GM19025 (cell line): ENCODE measurements around the gene DNAJC15.
A peak's percentile ranks its signal among the peaks of the same experiment; 100 is the strongest.

Experiments used
- ATAC-seq: cut with Tn5 transposase; IDR thresholded peaks from one replicate; pipeline ENCODE4 v1.9.1; 2021; ENCODE audit warnings: mild to moderate bottlenecking, low read depth, moderate library complexity; ENCODE audit not compliant: unreplicated experiment

The DNAJC15 gene

DNA sequence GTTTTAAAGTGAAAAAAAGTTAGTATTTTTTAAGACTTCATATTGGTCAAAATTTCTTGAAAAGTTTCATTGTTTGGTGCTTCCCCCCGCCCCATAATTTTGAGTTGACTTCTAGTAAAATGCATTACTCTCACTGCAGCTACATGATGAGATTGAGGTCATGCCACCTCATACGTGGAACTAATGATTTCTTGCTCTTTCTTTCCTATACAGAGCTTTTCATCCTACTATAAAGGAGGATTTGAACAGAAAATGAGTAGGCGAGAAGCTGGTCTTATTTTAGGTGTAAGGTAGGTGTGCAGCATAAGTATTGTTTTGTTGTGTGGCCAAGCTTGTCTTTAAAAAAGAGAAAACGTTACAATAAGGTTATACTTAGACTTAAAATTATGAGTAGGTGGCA lies 55.0 kb downstream of the DNAJC15 start:
- no peak for ATAC-seq

DNA sequence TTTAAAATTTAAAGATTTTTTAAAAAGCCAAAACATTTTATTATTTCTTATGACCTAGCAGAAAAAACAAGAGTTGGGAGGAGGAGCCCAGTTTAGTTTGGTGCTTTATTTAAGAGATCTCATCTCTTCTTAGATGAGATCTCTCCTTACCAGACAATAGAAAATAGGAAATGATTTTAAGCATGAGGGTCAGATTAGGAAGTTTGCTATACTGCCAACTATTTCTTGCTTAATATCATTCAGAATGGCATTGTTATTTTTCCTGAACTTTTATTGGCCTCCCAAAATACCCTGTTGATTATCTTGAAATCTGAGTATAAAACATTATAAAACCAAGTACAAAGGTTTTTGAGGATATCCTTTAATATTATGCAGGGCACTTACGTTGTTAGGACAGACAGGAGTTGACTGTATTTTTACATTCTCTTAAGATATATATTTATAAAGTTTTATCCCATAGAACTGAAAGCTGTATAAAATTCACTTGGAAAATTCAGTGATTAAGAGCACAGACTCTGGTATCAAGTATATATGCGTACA lies 56.1 kb downstream of the DNAJC15 start:
- ATAC-seq: no peak

DNA sequence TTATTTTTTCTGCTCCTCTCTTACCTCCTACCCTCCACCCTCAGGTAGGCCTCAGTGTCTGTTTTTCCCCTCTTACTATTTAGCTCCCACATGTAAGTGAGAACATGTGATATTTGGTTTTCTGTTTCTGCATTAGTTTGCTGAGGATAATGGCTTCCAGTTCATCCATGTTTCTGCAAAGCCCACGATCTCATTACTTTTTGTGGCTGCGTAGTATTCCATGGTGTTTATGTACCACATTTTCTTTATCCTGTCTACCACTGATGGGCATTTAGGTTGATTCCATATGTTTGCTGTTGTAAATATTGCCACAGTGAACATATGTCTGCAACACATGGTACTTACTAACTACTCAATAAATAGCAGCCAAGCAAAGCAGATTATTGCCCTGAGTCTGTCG lies 56.8 kb downstream of the DNAJC15 start:
- no peak for ATAC-seq

DNA sequence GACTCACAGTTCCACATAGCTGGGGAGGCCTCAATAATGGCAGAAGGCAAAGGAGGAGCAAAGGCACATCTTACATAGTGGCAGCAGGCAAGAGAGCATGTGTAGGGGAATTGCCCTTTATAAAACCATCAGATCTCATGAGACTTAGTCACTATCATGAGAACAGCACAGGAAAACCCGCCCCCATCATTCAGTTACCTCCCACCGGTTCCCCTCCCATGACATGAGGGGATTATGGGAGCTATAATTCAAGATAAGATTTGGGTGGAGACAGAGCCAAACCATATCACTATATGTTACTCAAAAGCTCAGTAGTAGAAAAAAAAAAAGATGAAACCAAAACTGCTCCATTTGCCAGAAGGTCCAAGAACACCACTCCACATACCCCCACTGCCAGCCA lies 58.5 kb downstream of the DNAJC15 start:
- no peak for ATAC-seq

DNA sequence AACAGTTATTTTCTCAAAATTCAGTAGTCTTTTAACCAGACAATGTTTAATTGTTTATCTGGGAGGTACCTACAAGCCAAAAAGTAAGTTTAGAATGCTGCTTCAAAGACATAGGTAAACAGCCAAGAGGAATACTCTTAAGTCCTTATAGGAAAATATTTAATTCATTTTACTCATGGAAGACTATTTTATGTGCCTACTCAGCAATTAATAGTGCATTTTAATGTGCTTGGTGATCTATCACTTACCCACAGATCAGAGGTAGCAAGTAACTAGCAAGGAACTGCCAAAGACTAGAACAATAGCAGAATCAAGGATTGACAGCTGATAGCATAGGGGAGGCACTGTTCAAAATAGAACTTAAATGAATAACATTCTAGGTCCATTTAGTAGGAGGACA lies 60.4 kb downstream of the DNAJC15 start:
- ATAC-seq: no peak

DNA sequence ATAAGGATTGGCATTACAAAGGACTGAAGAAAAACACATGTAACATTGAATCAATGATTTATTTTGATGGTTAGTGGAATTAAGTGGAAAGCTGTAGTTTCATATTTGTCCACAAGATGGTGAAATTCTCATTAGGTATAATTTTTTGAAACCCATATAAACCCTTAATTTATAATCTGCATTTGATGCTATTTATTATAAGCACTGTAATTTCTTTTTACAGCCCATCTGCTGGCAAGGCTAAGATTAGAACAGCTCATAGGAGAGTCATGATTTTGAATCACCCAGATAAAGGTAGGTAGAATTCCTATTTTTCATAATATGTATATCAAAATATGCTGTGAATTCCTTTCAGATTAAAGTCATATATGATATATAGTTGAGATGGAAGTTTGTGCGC lies 62.2 kb downstream of the DNAJC15 start:
- no peak for ATAC-seq

DNA sequence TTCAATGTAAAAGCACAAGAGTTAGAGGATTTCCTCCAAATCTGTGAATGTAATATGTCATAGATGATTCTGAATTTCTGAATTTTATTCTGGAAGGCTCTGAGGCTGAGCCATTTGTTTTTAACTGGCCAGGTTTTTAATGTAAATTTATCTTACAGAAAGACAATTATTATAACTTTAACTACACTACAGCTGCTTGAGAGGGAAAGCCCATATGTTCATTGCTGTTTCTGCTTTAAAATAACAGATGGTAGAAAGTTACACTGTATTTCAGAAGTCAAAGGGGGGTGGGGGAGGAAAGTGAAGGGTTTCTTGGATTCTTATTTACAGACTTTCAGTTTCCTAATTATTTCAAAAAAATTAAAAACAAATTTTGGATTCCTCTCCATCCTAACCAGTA lies 62.8 kb downstream of the DNAJC15 start:
- no peak for ATAC-seq

DNA sequence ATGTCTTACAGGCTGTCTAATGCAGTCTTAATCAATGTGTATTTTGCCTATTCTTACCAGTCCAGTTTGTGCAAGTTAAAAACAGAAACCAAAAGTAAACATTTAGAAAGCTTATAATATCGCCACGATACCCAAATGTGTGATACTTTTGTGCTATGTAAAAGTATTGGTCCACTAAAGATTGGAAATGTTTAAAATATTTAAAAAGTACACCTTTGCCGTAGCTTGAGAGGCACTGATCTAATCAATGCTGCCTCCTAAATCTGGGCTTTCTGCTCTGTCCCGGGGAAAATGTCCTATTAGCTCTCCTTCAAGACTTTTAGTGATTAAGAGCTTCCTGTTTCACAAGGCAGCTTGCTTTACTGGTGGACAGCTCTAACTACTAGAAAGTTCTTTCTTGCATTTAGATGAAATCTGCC lies 64.7 kb downstream of the DNAJC15 start:
- no peak for ATAC-seq

DNA sequence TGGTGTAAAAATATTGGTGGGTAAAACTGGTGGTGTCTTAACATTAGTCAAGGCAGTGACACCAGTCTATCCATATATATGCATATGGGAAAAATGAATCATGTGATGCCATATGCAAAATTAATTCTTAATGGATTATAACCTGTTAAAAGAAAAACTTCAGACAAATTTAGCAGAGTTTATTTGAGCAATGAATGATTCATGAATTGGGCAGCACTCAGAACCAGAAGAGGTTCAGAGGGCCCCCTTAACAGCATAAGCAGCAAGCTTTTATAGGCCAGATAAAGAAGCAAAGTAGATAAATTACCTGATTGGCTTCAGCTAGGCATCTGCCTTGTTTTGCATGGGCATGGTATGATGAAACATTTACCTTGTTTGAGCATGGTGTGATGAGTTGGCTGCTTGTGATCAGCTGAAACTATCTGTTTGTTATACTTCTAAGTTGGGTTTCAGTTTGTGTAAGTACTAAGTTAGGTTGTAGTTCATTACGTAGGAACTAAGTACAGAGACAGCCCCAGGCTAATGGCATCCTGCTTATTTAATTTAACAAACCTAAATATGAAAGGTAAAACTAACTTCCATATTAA lies 66.6 kb downstream of the DNAJC15 start:
- ATAC-seq: no peak

DNA sequence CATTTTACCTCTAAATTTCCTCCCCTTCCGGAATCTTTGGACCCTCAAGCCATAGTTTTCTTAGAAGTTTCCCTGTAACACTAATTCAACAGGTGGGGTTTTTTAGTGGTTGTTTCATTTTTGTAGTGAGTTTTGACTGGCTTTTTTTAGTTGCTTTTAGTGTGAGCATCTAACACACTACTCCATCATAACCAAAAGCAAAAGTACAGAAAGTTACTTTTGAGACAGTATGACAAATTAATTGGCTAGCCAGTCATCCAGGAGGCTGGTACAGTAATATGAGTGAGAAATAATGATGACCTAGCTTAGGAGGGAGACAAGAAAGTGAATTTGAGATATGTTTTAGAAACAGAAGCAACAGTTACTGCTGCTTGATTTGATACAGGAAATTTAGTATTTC lies 71.5 kb downstream of the DNAJC15 start:
- peak; percentile 91 for ATAC-seq

DNA sequence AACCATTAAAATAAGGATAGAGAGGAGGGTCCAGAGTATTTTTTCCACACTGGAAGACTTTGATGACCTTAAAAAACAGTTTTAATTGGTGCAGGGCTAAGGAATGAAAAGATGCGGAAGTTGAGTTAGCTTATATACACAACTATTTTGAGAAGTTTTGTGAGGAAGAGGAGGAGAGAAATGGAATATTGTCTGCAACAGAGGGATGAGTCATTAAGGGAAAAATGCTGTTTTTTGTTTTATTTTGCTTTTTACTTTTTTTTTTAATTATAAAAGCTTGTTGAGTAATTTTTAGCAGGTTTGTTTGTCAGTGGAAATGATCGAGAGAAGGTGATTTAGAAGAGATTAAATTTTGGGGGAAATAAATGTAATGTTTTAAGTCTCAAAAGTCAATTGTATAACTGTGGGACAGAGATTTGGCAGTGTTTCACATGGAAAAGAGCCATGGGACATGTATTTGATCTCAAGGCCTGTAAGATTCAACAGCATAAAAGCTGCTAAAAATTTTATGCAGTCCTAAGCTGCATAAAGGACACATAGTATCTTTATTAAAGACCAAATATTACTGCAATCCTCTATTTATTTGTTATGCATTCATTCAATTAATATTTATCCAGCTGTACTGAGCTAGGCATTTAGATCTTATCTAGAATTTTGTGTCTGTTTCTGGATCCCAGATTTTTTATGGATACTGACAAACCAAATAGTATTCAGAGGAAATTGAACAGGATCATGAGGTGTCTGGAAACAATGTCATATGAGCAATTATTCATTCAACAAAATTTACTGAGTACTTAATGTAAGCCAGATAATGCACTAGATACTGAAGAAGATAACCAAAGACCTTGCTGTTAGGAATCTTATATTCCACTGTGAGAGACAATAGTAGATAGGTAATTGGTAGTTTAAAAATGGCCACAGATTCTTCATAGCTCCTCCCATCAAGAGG lies 72.7 kb downstream of the DNAJC15 start:
- ATAC-seq: no peak

DNA sequence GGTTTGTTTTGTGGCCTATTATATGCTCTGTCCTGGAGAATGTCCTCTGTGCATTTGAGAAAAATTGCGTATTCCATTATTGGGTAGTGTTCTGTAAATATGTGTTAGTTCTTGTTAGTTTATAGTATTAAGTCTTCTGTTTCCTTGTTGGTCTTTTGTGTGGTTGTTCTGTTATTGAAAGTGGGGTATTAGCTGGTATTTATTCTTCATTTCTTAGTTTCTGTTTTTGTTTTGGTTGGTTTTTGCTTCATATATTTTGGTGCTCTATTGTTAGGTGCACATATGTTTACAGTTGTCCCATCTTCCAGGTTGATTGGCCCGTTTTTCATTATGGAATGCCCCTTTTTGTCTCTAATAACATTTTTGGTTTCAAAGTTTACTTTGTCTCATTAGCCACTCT lies 77.3 kb downstream of the DNAJC15 start:
- no peak for ATAC-seq

DNA sequence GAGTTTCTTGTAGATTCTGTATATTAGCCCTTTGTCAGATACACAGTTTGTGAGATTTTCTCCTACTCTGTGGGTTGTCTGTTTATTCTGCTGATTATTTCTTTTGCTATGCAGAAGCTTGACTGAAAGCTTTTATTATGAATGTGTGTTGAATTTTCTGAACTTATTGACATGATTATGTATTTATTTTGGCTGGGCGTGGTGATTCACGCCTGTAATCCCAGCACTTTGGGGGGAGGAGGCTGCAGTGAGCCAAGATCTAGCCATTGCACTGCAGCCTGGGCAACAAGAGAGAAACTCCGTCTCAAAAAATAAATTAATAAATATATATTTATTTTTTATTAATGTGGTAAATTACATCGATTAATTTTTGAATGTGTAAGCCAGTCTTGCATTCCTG lies 78.9 kb downstream of the DNAJC15 start:
- no peak for ATAC-seq

DNA sequence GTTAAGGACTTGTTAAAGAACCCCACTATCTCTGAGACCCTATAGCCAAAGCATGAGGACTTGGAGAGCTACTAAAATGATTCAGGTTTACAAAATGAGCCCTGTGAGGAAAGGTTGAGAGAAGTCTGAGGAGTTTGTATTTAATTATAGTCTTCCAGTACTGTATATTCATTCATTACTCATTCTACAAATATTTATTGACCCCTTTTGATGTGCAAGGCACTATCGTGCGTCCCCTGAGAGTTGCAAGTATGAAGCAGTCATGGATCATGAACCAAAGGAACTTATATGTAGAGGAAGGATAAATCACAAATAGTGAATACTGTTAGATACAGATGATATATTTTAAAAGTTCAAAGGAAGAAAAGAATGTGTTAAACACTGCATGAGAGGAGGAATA lies 84.4 kb downstream of the DNAJC15 start:
- ATAC-seq: no peak

DNA sequence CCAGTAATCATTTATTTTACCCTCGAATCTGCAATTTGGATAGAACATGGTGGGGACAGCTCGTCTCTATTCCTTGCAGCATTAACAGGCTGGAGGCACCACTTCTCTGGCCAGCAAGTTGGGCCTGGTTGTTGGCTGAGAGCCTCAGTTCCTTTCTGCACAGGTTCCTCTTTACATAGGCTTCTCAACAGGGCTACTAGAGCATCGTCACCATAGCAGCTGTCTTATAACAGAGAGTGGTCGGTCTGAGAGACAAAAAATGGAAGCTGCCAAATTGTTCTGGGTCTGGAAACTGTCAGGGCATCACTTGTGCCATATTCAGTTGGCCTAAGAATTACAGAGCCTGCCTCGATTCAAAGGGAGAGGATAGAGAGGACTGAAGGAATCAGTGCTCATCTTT lies 86.7 kb downstream of the DNAJC15 start:
- ATAC-seq: no peak

DNA sequence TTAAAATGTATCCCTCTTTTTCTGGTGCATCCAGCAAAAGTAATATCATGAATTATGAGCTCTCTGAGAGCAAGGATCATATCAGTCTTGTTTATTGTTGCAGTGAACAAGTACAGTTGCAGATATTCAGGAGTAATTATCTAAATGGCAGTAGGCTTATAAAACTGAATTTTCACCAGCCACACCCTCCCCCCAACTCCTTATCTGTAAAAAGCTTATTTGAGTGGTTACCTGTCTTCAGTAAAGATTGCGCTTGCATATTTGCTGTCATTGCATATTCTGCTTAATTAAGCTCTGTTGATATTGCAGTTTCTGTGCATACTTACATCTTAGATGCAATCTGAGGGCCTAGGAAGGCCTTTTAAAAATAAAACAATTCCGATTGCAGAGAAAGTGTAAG lies 87.3 kb downstream of the DNAJC15 start:
- no peak for ATAC-seq

DNA sequence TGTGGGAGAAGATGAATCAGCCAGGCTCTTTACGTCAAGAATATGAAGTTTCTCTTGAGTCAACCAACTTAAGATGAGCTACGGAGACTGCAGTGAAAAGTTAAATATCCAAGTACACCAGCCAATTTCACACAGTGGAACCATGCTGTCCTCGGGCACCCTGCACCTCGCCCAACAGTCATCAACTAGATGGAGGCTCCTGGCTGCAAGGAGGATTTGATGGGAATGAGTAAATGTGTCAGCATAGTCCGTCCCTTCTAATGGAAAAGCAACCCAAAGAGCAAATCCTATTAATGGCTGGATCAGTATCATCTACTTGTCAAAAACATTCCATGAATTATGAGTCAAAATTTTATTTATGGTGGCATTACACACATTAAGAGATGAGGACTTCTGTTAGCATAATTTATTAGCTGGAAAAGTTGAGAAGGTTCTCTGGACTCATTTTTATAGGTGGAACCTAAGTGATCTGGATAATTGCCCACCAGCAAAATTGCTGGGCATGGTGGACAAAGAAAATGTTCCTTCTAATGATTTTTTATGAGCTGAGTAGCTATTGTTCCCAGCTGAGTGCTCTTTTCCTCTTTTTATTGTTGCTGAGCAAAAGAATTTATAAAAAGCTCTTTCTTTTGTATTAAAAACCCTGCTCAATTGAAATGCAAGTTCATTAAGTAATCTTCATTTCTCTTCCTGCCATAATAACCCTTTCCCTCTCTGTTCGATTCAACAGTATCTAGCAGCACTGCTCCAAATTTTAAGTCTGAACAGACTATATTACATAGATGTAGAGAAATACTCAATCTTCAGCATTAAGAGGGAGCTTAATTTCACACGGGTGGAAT lies 88.4 kb downstream of the DNAJC15 start:
- no peak for ATAC-seq

DNA sequence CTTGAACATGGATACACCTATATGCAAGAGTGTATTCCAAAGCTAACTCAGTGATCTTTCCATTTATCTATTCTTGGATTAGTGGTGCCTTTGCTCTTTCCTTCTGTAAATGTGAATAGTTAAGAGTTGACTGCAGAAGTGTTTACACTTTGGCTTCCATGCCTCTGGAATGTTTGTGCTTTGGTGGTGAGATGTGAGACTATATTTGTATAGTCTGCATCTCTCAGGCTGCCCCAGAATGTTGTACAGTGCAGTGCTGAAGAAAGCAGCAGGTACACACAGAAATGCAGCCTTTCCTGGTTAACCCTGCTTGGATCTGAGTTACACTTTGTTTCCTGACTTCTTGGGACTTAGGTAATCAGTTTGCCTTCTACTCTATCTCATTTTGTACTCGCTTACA lies 90.2 kb downstream of the DNAJC15 start:
- ATAC-seq: no peak

DNA sequence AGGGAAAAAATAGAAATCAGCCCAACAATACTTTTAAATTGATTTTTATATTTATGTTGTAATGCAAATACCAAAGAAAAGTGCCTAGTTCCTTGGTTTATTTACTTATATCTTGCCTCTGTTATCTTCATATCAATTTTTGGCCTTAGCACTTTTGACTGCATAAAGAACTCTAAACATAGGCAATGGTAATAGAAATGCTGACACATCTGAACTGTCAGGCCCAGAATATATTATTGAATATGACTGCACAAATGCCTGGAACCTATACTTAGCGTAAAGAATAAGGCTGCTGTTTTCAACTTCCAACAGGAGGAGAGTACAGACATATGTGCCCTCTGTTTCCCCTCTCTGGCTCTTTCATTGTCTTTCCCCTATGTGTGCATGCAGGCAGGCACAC lies 91.1 kb downstream of the DNAJC15 start:
- ATAC-seq: no peak

DNA sequence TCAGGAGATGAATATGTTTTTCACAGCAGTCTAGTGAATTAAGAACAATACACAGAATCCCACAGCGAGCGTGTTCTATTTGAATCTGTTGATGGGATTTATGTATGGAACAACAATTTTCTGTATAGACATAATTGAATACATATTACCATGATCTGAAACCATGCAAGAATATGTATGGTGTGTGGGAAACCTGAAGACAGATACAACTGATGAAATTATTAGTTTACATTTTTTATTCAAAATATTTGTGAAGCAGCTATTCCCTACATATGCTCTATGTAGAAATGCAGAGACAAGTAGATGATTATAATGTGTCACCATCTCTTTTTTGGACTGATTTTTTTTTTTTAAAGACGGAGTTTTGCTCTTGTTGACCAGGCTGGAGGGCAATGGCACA lies 91.8 kb downstream of the DNAJC15 start:
- ATAC-seq: no peak

DNA sequence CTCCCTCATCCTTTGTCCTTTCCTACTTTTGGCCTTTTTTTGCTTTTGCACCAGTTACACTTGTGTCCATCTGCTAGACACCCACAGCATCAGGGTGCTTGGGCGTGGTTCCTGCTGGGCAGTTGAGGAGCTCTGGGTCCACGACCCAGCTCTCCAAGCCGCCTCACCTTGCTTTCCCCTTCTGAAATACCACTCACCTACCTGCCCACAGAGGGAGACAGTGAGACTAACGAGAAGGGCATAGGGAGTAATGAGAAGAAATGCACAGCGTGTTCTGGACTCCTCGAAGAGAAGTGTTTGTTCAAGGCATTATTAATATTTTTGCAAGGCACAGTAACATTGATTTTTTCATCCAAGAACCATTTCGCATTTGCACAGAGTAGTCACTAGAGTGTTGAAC lies 92.9 kb downstream of the DNAJC15 start:
- ATAC-seq: no peak
